Astrocyte (in vitro differentiated cells and primary cell): ENCODE results near the gene TTC22. TPM values are rescaled to one million over a fixed set of nuclear protein-coding genes. Genes with fewer than 3 reads are reported as not detected.

Experiments used
- DNase-seq: peaks from one replicate; pipeline ENCODE4 v3.0.0-alpha.2; 2010; ENCODE audit warnings: low read depth
- FAIRE-seq: peaks from 2 replicates; lab custom pipeline; 2011; peaks lifted over from hg19 to GRCh38; lab: Jason Lieb, UNC
- H2AFZ ChIP-seq: 2 replicates; pipeline ENCODE4 v1.6.0; 2012; ENCODE audit warnings: low read depth, low read length, inconsistent platforms
- H3K27ac ChIP-seq: 2 replicates; pipeline ENCODE4 v1.5.1; 2011; ENCODE audit warnings: low read depth, low read length, inconsistent platforms
- H3K27me3 ChIP-seq: 2 replicates; pipeline ENCODE4 v1.6.0; 2011; ENCODE audit warnings: low read length, inconsistent platforms; ENCODE audit not compliant: insufficient read depth
- H3K36me3 ChIP-seq: 2 replicates; pipeline ENCODE4 v1.5.1; 2011; ENCODE audit warnings: low read length, inconsistent platforms; ENCODE audit not compliant: insufficient read depth
- H3K4me1 ChIP-seq: 2 replicates; pipeline ENCODE4 v1.5.1; 2011; ENCODE audit warnings: low read length, inconsistent platforms; ENCODE audit not compliant: insufficient read depth
- H3K4me2 ChIP-seq: 2 replicates; pipeline ENCODE4 v1.6.0; 2012; ENCODE audit warnings: low read length, inconsistent platforms
- H3K4me3 ChIP-seq: 2 replicates; pipeline ENCODE4 v1.5.1; 2011; ENCODE audit warnings: low read depth, mild to moderate bottlenecking, low read length, inconsistent platforms; ENCODE audit not compliant: insufficient read depth
- H3K79me2 ChIP-seq: 2 replicates; pipeline ENCODE4 v1.6.0; 2012; ENCODE audit warnings: mild to moderate bottlenecking, low read length, inconsistent platforms; ENCODE audit not compliant: insufficient read depth
- H3K9ac ChIP-seq: 2 replicates; pipeline ENCODE4 v1.6.0; 2012; ENCODE audit warnings: mild to moderate bottlenecking, low read length, inconsistent platforms
- H3K9me3 ChIP-seq: 2 replicates; pipeline ENCODE4 v1.5.1; 2012; ENCODE audit warnings: low read depth, mild to moderate bottlenecking, low read length, inconsistent platforms; ENCODE audit not compliant: insufficient read depth
- H4K20me1 ChIP-seq: 2 replicates; pipeline ENCODE4 v1.6.0; 2012; ENCODE audit warnings: low read length, inconsistent platforms; ENCODE audit not compliant: insufficient read depth
- H3K27ac Mint-ChIP-seq: one replicate; pipeline ENCODE4 v1.8.0; 2021; ENCODE audit warnings: mild to moderate bottlenecking, mixed read lengths; ENCODE audit not compliant: unreplicated experiment
- H3K27me3 Mint-ChIP-seq: one replicate; pipeline ENCODE4 v1.8.0; 2021; ENCODE audit warnings: low read depth, mixed read lengths; ENCODE audit not compliant: unreplicated experiment
- H3K36me3 Mint-ChIP-seq: one replicate; pipeline ENCODE4 v1.8.0; 2021; ENCODE audit warnings: low read depth, mixed read lengths; ENCODE audit not compliant: unreplicated experiment
- H3K4me1 Mint-ChIP-seq: one replicate; pipeline ENCODE4 v1.8.0; 2021; ENCODE audit warnings: low read depth, mixed read lengths; ENCODE audit not compliant: unreplicated experiment
- H3K4me3 Mint-ChIP-seq: one replicate; pipeline ENCODE4 v1.8.0; 2021; ENCODE audit warnings: mild to moderate bottlenecking, moderate library complexity, mixed read lengths; ENCODE audit not compliant: unreplicated experiment
- H3K9me3 Mint-ChIP-seq: one replicate; pipeline ENCODE4 v1.8.0; 2021; ENCODE audit warnings: mild to moderate bottlenecking, mixed read lengths; ENCODE audit not compliant: unreplicated experiment
- EZH2 ChIP-seq: IDR thresholded peaks from 2 replicates; pipeline ENCODE4 v1.6.1; 2012; ENCODE audit warnings: mild to moderate bottlenecking, low read length, inconsistent platforms; ENCODE audit not compliant: insufficient read depth
- total RNA-seq: library from RNA; stranded (reverse); gene quantifications from 2 replicates; pipeline ENCODE4 v1.2.1, GENCODE V29; 2021
- TF ChIP-seq, protein P1 (sequence below): IDR thresholded peaks from 2 replicates; pipeline ENCODE4 v1.5.1; 2011; ENCODE audit warnings: low read depth, mild to moderate bottlenecking, inconsistent platforms, low read length, moderate library complexity; ENCODE audit not compliant: insufficient read depth

TTC22 gene
- total RNA-seq, 1 donor from 2014 or later = not detected

DNA sequence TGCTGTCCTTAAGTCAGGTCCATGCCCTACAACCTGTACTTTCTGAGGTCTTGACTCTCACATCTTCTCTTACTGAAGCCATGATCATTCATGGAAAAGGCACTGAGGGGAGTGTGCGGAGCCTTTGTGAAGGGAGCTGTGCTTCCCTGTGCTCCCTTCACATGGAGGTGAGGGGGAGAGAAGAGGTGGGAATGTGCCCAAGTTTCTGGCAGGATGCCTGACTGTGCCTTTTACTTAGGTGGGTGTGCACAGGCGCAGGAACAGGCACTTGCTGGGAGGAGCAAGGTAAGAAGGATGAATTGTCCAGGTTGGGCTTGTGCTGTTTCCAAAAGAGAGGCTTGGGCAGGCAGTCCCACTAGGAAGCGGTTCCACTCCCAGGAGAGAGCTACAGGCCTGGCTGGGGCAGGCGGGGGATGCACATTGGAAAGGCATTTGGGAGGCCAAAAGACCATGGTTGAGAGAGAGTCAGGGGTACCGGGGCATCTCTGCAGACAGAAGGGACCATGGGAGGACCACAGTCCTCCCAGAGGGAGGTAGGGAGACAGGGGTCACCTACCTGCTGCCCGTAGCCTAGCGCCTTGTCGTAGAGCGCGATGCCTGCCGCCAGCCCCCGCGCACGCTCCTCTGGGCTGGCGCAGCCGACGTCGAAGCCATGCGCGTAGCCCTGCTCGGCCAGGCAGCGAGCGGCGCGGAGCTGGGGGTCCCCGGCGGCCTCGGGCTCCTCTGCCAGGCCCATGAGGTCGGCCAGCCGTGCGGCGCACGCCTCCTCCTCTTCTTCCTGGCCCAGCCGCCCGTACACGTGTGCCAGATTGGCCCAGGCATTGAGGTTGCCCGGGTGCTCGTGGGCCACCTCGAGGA is 853 bp downstream of the TTC22 start:
- Histone ChIP-seq H3K9ac (no peak overlapping the region), H3K4me2 (peak overlapping the region; percentile 69), H4K20me1 (no peaks in the 10 kb centered on the region), H3K4me1 (peaks cover 3% of the 10 kb centered on the region), H2AFZ (peak overlapping the region; percentile 52), H3K4me3 (no peak overlapping the region), H3K27ac (no peak overlapping the region), H3K27me3 (peaks cover 36% of the 10 kb centered on the region), H3K9me3 (no peaks in the 10 kb centered on the region), H3K36me3 (no peaks in the 10 kb centered on the region), H3K79me2 (no peaks in the 10 kb centered on the region)
- Mint-ChIP-seq H3K4me3 (no peak overlapping the region), H3K4me1 (no peaks in the 10 kb centered on the region), H3K9me3 (no peaks in the 10 kb centered on the region), H3K27ac (no peak overlapping the region), H3K27me3 (peaks cover 17% of the 10 kb centered on the region), H3K36me3 (peaks cover 1% of the 10 kb centered on the region)
- FAIRE-seq = no peak
- DNase-seq = no peak
- no peak for TF ChIP-seq EZH2
- TF ChIP-seq, protein P1, sequence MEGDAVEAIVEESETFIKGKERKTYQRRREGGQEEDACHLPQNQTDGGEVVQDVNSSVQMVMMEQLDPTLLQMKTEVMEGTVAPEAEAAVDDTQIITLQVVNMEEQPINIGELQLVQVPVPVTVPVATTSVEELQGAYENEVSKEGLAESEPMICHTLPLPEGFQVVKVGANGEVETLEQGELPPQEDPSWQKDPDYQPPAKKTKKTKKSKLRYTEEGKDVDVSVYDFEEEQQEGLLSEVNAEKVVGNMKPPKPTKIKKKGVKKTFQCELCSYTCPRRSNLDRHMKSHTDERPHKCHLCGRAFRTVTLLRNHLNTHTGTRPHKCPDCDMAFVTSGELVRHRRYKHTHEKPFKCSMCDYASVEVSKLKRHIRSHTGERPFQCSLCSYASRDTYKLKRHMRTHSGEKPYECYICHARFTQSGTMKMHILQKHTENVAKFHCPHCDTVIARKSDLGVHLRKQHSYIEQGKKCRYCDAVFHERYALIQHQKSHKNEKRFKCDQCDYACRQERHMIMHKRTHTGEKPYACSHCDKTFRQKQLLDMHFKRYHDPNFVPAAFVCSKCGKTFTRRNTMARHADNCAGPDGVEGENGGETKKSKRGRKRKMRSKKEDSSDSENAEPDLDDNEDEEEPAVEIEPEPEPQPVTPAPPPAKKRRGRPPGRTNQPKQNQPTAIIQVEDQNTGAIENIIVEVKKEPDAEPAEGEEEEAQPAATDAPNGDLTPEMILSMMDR = no peak

GRCh38 chr1:54798769-54799641 is 2.1 kb downstream of the TTC22 start:
- Histone ChIP-seq H3K9ac (no peak overlapping the region), H3K4me3 (no peak overlapping the region), H3K79me2 (no peaks in the 10 kb centered on the region), H3K27ac (no peak overlapping the region), H3K4me1 (peaks cover 3% of the 10 kb centered on the region), H3K9me3 (no peaks in the 10 kb centered on the region), H3K4me2 (no peak overlapping the region), H3K27me3 (peaks cover 36% of the 10 kb centered on the region), H4K20me1 (no peaks in the 10 kb centered on the region), H2AFZ (no peak overlapping the region), H3K36me3 (no peaks in the 10 kb centered on the region)
- TF ChIP-seq, protein P1 = no peak
- no peak for TF ChIP-seq EZH2
- Mint-ChIP-seq H3K27me3 (peaks cover 17% of the 10 kb centered on the region), H3K36me3 (peaks cover 1% of the 10 kb centered on the region), H3K27ac (no peak overlapping the region), H3K4me1 (peaks cover 7% of the 10 kb centered on the region), H3K9me3 (no peaks in the 10 kb centered on the region), H3K4me3 (no peak overlapping the region)
- FAIRE-seq (no peak), DNase-seq (no peak)
